RWPE1 (cell line): ENCODE data around the gene MGAT5.
A peak's percentile ranks its signal among the peaks of the same experiment; 100 is the strongest.

Source experiments
- CTCF ChIA-PET: fragments of 350-600 bp; sonication (Branson Sonifier 250); formaldehyde crosslinking; extraction: SDS; loops from one replicate; lab custom pipeline; 2021; lab: Yijun Ruan, JAX
- POLR2A ChIA-PET: fragments of 400-600 bp; formaldehyde crosslinking; extraction: SDS; loops from one replicate; lab custom pipeline; 2020; ENCODE audit warnings: antibody characterized with exemption; ENCODE audit not compliant: low non-redundant PET; lab: Yijun Ruan, JAX
- DNase-seq: peaks from one replicate; pipeline ENCODE4 v3.0.0; 2012; ENCODE audit warnings: low spot score
- H3K27ac ChIP-seq: fragments of 450-650 bp; 2 replicates; pipeline ENCODE4 v1.5.1; 2017
- CTCF ChIP-seq: fragments of 450-650 bp; conservative IDR thresholded peaks from 2 replicates; pipeline ENCODE4 v1.5.1; 2017; ENCODE audit warnings: low read depth, mild to moderate bottlenecking

MGAT5 gene

GRCh38 chr2:134305109-134305491, 51.2 kb downstream of the MGAT5 start:
- TF ChIP-seq CTCF = no peak
- DNase-seq = no peak
- POLR2A ChIA-PET = no interaction called here
- CTCF ChIA-PET = no interaction called here
- no peak overlapping the region for H3K27ac ChIP-seq

DNA sequence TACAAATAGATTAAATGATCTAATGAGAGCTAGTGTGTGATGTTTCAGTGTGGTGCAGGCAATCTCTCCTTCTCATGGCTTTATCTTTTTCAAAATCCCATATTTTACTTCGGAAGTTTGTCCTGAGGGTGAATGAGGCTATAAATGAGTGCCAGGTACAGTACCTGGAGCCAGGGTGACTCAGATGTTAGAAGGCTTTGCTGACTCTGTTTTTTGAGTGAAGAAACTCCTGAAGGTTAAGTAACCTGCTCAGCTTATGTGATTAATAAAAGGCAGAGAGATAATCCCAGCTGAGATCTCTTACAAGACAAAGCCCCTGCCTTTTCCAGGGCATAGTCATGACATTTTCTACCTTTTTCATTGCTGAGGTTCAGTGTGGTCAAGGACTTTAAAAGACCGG, 52.6 kb downstream of the MGAT5 start:
- H3K27ac ChIP-seq = no peak overlapping the region
- ChIA-PET CTCF (no interaction called here), POLR2A (no interaction called here)
- TF ChIP-seq CTCF = no peak
- peak; percentile 16 for DNase-seq

GRCh38 chr2:134307334-134307733, 53.5 kb downstream of the MGAT5 start:
- no peak overlapping the region for H3K27ac ChIP-seq
- TF ChIP-seq CTCF = no peak
- ChIA-PET CTCF (no interaction called here), POLR2A (no interaction called here)
- DNase-seq = no peak

GRCh38 chr2:134308474-134309385, 54.9 kb downstream of the MGAT5 start:
- POLR2A ChIA-PET = no interaction called here
- DNase-seq = no peak
- CTCF ChIA-PET = interaction anchor here (0.6 kb wide), 1 partner anchor 1230 kb away, joined by 3 read pairs; no protein-coding TSS in a partner anchor
- no peak for TF ChIP-seq CTCF
- H3K27ac ChIP-seq = no peak overlapping the region

- no peak for DNase-seq
- no peak overlapping the region for H3K27ac ChIP-seq
- CTCF ChIA-PET = no interaction called here
- POLR2A ChIA-PET = no interaction called here
- TF ChIP-seq CTCF = no peak
Observed at GRCh38 chr2:134310107-134311079, 56.5 kb downstream of the MGAT5 start.

DNA sequence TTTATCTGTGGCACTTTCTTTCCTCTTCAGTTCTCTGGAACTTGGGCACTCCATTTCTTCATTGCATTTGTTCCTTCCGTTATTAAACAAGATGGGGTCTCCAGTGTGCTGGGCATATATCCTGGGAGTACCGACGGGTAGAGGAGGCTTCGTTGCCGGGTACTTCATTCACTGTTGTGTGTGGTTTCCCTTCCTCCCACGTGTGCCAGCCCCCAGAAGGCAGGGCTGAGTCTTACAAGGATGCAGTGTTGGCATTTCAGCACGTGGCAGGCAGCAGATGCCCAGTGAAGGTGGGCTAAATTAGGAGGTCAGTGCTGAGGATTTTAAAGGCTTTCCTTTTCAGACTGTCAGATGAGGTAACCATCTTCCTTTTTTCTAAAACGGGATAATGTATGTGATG, 58.6 kb downstream of the MGAT5 start:
- no peak overlapping the region for H3K27ac ChIP-seq
- no peak for DNase-seq
- ChIA-PET POLR2A (no interaction called here), CTCF (no interaction called here)
- no peak for TF ChIP-seq CTCF
